K562 (cell line): Measurements from ENCODE around the gene TTLL10. TPM values are rescaled to one million over a fixed set of nuclear protein-coding genes. Genes with fewer than 3 reads are reported as not detected.

Experiments
- CTBP1 ChIP-seq: fragments of 450-650 bp; IDR thresholded peaks from 2 replicates; pipeline ENCODE4 v1.6.1; 2016; ENCODE audit warnings: borderline replicate concordance
- FUS ChIP-seq: fragments of 200-400 bp; formaldehyde crosslinking; optimal IDR thresholded peaks from 2 replicates; pipeline ENCODE3; 2017; ENCODE audit warnings: low read depth, low read length
- GATA2 ChIP-seq: sonication (generic); formaldehyde crosslinking; IDR thresholded peaks from 2 replicates; pipeline ENCODE4 v1.4.0; 2020; ENCODE audit warnings: mild to moderate bottlenecking, missing genetic modification reagents
- KDM1A ChIP-seq, 2 experiments: fragments of 450-650 bp; IDR thresholded peaks; 2 replicates each; pipeline ENCODE4 v1.6.1; 2016; ENCODE audit warnings: mild to moderate bottlenecking in 2 of 2
- NCOA1 ChIP-seq: fragments of 450-650 bp; IDR thresholded peaks from 2 replicates; pipeline ENCODE4 v1.6.1; 2016; ENCODE audit warnings: low read depth
- NONO ChIP-seq, 2 experiments: fragments of 200-400 bp in 1 of 2; fragments of 450-650 bp in 1 of 2; formaldehyde crosslinking in 1 of 2; IDR thresholded peaks; 2 replicates each; pipeline ENCODE4 v1.6.1; 2017; ENCODE audit warnings: low read depth in 2 of 2, mild to moderate bottlenecking in 2 of 2, moderate library complexity in 2 of 2, low read length in 1 of 2
- NR1H2 ChIP-seq: sonication (generic); formaldehyde crosslinking; IDR thresholded peaks from 2 replicates; pipeline ENCODE4 v1.4.0; 2020; ENCODE audit warnings: mild to moderate bottlenecking, missing genetic modification reagents
- POLR2B ChIP-seq: fragments of 450-650 bp; IDR thresholded peaks from 2 replicates; pipeline ENCODE4 v1.6.1; 2018; ENCODE audit warnings: low read depth; ENCODE audit not compliant: partially characterized antibody
- RFX7 ChIP-seq: fragments of 250-450 bp; sonication (Bioruptor Pico); IDR thresholded peaks from 2 replicates; pipeline ENCODE4 v1.5.1; 2021; ENCODE audit warnings: mild to moderate bottlenecking
- TEAD4 ChIP-seq, 2 experiments: sonication (generic) in 1 of 2; formaldehyde crosslinking in 1 of 2; IDR thresholded peaks; 2 replicates each; pipeline versions ENCODE4 v1.6.1 to v1.8.0; 2012 to 2022; ENCODE audit warnings: borderline replicate concordance in 1 of 2, inconsistent platforms in 1 of 2, low read length in 1 of 2, mild to moderate bottlenecking in 1 of 2, missing genetic modification reagents in 1 of 2
- ZBED1 ChIP-seq: IDR thresholded peaks from 2 replicates; pipeline ENCODE4 v1.6.1; 2014
- ZBTB8A ChIP-seq: fragments of 450-650 bp; IDR thresholded peaks from 2 replicates; pipeline ENCODE4 v1.6.1; 2018; ENCODE audit warnings: mild to moderate bottlenecking, moderate library complexity; ENCODE audit not compliant: partially characterized antibody
- ZFX ChIP-seq: sonication (generic); formaldehyde crosslinking; IDR thresholded peaks from 2 replicates; pipeline ENCODE4 v1.8.0; 2022; ENCODE audit warnings: mild to moderate bottlenecking, missing genetic modification reagents, moderate library complexity
- ZNF589 ChIP-seq: fragments of 200-800 bp; sonication (Bioruptor generic); IDR thresholded peaks from 2 replicates; pipeline ENCODE4 v1.6.1; 2016; ENCODE audit warnings: low read depth, missing genetic modification characterization, missing compliant biosample characterization
- polyA plus RNA-seq, 8 experiments: library from polyadenylated mRNA; depleted of rRNA in 4 of 8; stranded (reverse) in 5 of 8; unstranded in 3 of 8; fragments of >200 nt; fragmentation: Nextera tagmentation in 2 of 8; fragmentation: Illumina TruSeq in 1 of 8; extraction: Ambion mirVana in 2 of 8; extraction: Trizol in 1 of 8; gene quantifications; 2 replicates each; pipeline versions ENCODE4 v1.2.1 to v1.2.3, GENCODE V29; 2011 to 2014; ENCODE audit warnings: inconsistent platforms in 1 of 8, missing spikeins in 1 of 8
- total RNA-seq, 7 experiments: library from RNA; depleted of rRNA in 6 of 7; stranded (reverse); fragments of >200 nt in 6 of 7; fragmentation: Illumina TruSeq in 2 of 7; extraction: Trizol in 2 of 7; gene quantifications; 2 replicates each; pipeline versions ENCODE4 v1.2.1 to v1.2.3, GENCODE V29; 2011 to 2021; ENCODE audit warnings: low replicate concordance in 1 of 7
- TF ChIP-seq, protein P1 (sequence below), 2 experiments: fragments of 450-650 bp; IDR thresholded peaks; 2 replicates each; pipeline ENCODE4 v1.6.1; 2016; ENCODE audit warnings: mild to moderate bottlenecking in 2 of 2, borderline replicate concordance in 1 of 2, low read depth in 1 of 2, moderate library complexity in 1 of 2
- TF ChIP-seq, protein P2 (sequence below): fragments of 450-650 bp; formaldehyde crosslinking; IDR thresholded peaks from 2 replicates; pipeline ENCODE4 v1.4.0; 2020; ENCODE audit warnings: mild to moderate bottlenecking, moderate library complexity
- TF ChIP-seq, protein P3 (sequence below): sonication (generic); formaldehyde crosslinking; IDR thresholded peaks from 2 replicates; pipeline ENCODE4 v1.4.0; 2020; ENCODE audit warnings: mild to moderate bottlenecking, missing genetic modification reagents

TTLL10 gene
- total and polyA plus RNA-seq, 9 of the 15 experiments (the other 6 are each of a cell fraction or from before 2014, with no cell fraction given) = not detected

DNA sequence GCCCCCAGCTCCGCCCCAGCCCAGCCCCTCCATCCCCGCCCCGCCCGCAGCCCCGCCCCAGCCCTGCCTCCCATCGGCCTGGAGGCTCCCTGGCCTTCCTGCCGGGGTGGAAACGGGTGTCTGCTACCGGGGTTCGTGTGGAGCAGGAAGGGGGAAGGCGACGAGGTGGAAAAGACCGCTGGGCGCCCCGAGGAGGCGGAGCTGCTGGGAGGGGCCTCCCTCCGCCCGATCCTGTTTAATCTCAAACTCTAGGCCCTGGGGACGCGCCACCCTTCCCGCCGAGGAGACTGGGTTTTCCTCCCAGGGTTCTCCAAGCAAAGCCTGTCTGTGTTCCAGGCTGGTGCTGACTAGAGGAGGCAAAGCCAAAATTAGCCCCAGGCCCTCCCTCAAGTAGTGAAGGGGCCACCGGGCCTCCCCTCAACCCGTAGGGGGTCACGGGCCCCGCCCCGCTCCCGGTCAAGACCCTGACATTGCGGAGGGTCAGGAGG, 16.2 kb upstream of the TTLL10 start (continued):
- TF ChIP-seq, protein P1, sequence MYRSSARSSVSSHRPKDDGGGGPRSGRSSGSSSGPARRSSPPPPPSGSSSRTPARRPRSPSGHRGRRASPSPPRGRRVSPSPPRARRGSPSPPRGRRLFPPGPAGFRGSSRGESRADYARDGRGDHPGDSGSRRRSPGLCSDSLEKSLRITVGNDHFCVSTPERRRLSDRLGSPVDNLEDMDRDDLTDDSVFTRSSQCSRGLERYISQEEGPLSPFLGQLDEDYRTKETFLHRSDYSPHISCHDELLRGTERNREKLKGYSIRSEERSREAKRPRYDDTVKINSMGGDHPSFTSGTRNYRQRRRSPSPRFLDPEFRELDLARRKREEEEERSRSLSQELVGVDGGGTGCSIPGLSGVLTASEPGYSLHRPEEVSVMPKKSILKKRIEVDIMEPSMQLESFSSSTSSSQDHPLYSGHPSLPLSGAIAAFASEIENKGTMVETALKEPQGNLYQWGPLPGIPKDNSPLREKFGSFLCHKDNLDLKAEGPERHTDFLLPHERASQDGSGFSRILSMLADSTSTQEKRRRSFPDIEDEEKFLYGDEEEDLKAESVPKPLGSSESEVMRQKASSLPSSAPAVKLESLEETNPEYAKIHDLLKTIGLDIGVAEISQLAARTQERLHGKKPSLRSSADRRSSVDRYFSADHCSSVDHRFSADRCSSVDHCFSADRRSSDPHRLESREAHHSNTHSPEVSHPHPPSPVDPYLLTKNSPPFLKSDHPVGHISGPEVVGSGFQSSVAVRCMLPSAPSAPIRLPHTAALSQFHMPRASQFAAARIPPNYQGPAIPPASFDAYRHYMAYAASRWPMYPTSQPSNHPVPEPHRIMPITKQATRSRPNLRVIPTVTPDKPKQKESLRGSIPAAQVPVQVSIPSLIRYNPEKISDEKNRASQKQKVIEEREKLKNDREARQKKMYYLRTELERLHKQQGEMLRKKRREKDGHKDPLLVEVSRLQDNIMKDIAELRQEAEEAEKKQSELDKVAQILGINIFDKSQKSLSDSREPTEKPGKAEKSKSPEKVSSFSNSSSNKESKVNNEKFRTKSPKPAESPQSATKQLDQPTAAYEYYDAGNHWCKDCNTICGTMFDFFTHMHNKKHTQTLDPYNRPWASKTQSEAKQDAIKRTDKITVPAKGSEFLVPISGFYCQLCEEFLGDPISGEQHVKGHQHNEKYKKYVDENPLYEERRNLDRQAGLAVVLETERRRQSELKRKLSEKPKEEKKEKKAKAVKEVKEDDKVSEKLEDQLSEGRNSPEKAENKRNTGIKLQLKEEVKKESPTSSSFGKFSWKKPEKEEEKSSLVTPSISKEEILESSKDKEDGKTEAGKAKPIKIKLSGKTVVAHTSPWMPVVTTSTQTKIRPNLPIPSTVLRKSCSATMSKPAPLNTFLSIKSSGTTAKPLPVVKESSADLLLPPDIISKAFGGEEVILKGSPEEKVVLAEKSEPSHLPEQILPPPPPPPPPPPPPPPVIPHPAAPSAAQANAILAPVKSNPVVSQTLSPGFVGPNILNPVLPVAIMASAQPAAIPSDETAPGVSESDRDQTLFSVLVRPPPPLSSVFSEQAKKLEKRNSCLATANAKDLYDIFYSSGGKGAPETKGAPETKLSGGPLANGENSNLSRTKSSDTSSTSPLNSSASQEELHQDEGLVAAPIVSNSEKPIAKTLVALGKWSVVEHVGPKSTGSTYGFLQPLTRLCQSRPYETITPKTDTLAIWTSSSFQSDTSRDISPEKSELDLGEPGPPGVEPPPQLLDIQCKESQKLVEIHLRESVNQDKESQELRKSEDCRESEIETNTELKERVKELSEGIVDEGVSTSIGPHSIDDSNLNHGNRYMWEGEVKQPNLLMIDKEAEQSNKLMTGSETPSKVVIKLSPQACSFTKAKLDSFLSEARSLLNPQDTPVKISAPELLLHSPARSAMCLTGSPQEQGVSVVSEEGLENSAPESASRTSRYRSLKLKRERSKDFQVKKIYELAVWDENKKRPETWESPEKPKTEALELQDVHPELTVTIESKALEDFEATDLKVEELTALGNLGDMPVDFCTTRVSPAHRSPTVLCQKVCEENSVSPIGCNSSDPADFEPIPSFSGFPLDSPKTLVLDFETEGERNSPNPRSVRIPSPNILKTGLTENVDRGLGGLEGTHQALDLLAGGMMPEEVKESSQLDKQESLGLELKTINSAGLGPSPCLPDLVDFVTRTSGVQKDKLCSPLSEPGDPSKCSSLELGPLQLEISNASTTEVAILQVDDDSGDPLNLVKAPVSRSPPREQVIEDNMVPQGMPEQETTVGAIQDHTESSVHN (IDR thresholded peaks at IDR 0.05; ENCODE audit: borderline replicate concordance in 1 of 2, low read depth in 1 of 2) = no peak
- TF ChIP-seq GATA2 (CRISPR knock-in tag) (no peak), CTBP1 (peak; percentile 63; the same call in 1 of the 2 replicates), ZBED1 (no peak), FUS (no peak), NONO (IDR thresholded peaks at IDR 0.05; ENCODE audit: low read depth in 2 of 2, low read length in 1 of 2) (0 out of 4 replicates have a peak, but pooled peaks of 1 of the 2 experiments have one; percentile 38), TEAD4 (IDR thresholded peaks at IDR 0.05; ENCODE audit: low read length) (no peak), TEAD4 (CRISPR knock-in tag; IDR thresholded peaks at IDR 0.05; ENCODE audit: borderline replicate concordance) (no peak), NR1H2 (CRISPR knock-in tag) (no peak), POLR2B (peak; percentile 86), RFX7 (CRISPR knock-in tag) (no peak), ZFX (CRISPR knock-in tag) (peak; percentile 94), ZNF589 (CRISPR knock-in tag) (0 out of 2 replicates have a peak, but pooled peaks have one; percentile 53), KDM1A (IDR thresholded peaks at IDR 0.05) (no peak), NCOA1 (no peak), ZBTB8A (no peak)
- TF ChIP-seq, protein P2, sequence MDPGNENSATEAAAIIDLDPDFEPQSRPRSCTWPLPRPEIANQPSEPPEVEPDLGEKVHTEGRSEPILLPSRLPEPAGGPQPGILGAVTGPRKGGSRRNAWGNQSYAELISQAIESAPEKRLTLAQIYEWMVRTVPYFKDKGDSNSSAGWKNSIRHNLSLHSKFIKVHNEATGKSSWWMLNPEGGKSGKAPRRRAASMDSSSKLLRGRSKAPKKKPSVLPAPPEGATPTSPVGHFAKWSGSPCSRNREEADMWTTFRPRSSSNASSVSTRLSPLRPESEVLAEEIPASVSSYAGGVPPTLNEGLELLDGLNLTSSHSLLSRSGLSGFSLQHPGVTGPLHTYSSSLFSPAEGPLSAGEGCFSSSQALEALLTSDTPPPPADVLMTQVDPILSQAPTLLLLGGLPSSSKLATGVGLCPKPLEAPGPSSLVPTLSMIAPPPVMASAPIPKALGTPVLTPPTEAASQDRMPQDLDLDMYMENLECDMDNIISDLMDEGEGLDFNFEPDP (CRISPR knock-in tag) = no peak
- TF ChIP-seq, protein P3, sequence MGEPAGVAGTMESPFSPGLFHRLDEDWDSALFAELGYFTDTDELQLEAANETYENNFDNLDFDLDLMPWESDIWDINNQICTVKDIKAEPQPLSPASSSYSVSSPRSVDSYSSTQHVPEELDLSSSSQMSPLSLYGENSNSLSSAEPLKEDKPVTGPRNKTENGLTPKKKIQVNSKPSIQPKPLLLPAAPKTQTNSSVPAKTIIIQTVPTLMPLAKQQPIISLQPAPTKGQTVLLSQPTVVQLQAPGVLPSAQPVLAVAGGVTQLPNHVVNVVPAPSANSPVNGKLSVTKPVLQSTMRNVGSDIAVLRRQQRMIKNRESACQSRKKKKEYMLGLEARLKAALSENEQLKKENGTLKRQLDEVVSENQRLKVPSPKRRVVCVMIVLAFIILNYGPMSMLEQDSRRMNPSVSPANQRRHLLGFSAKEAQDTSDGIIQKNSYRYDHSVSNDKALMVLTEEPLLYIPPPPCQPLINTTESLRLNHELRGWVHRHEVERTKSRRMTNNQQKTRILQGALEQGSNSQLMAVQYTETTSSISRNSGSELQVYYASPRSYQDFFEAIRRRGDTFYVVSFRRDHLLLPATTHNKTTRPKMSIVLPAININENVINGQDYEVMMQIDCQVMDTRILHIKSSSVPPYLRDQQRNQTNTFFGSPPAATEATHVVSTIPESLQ (CRISPR knock-in tag) = no peak
